SIG-M5 treated with dmso at 0.1 percent for 504 hours (cell line): Measurements from ENCODE around the gene NEGR1.

ENCODE experiments used
- DNase-seq: peaks from one replicate; lab custom pipeline; 2025; ENCODE audit not compliant: unreplicated experiment; lab: John Stamatoyannopoulos, UW

Gene NEGR1

GRCh38 chr1:71647513-71648300 is 634.6 kb downstream of the NEGR1 start:
- DNase-seq, result no peak

- DNase-seq, result no peak
Measured at GRCh38 chr1:71645015-71645414, 637.3 kb downstream of the NEGR1 start.

GRCh38 chr1:71641903-71642302 is 640.4 kb downstream of the NEGR1 start:
- DNase-seq, result no peak

- DNase-seq, result no peak
Measured at GRCh38 chr1:71640998-71641397, 641.3 kb downstream of the NEGR1 start.

- no peak for DNase-seq
Measured at GRCh38 chr1:71640116-71640515, 642.2 kb downstream of the NEGR1 start.

GRCh38 chr1:71638081-71638766 is 644.1 kb downstream of the NEGR1 start:
- no peak for DNase-seq

- no peak for DNase-seq
Measured at GRCh38 chr1:71635568-71635967, 646.8 kb downstream of the NEGR1 start.

- no peak for DNase-seq
Measured at GRCh38 chr1:71634159-71634558, 648.2 kb downstream of the NEGR1 start.

- no peak for DNase-seq
Measured at GRCh38 chr1:71630073-71630472, 652.3 kb downstream of the NEGR1 start.

- DNase-seq, result no peak
Measured at GRCh38 chr1:71625004-71625403, 657.3 kb downstream of the NEGR1 start.

- DNase-seq, result no peak
Measured at GRCh38 chr1:71623888-71624287, 658.5 kb downstream of the NEGR1 start.

GRCh38 chr1:71621785-71622184 is 660.6 kb downstream of the NEGR1 start:
- DNase-seq, result no peak

GRCh38 chr1:71618766-71619530 is 663.4 kb downstream of the NEGR1 start:
- no peak for DNase-seq

- DNase-seq, result no peak
Measured at GRCh38 chr1:71618191-71618590, 664.1 kb downstream of the NEGR1 start.

GRCh38 chr1:71610476-71610875 is 671.9 kb downstream of the NEGR1 start:
- no peak for DNase-seq

- no peak for DNase-seq
Measured at GRCh38 chr1:71603044-71603776, 679.1 kb downstream of the NEGR1 start.

GRCh38 chr1:71600023-71600422 is 682.3 kb downstream of the NEGR1 start:
- DNase-seq, result no peak

GRCh38 chr1:71599306-71599705 is 683.0 kb downstream of the NEGR1 start:
- DNase-seq, result no peak

GRCh38 chr1:71593523-71593922 is 688.8 kb downstream of the NEGR1 start:
- peak; percentile 11 for DNase-seq

GRCh38 chr1:71592646-71593274 is 689.6 kb downstream of the NEGR1 start:
- DNase-seq, result no peak

- no peak for DNase-seq
Measured at GRCh38 chr1:71589005-71589404, 693.3 kb downstream of the NEGR1 start.
